C4-2B (cell line): ENCODE results near the gene ZDHHC16.
A peak's percentile ranks its signal among the peaks of the same experiment; 100 is the strongest.
"Not testable (repeated sequence)": the region's sequence is repeated elsewhere in the genome, so short reads cannot be mapped to it uniquely, and the experiment has no call there.

Source experiments
- H3K27ac ChIP-seq: fragments of 450-650 bp; 2 replicates; pipeline ENCODE4 v1.5.1; 2017
- ZFX ChIP-seq: fragments of 450-650 bp; IDR thresholded peaks from 2 replicates; pipeline ENCODE4 v1.6.1; 2017
- TF ChIP-seq, protein P1 (sequence below): fragments of 450-650 bp; conservative IDR thresholded peaks from 2 replicates; pipeline ENCODE4 v1.5.1; 2017; ENCODE audit warnings: mild to moderate bottlenecking

The ZDHHC16 gene

GRCh38 chr10:97407211-97407951 lies 38.6 kb upstream of the ZDHHC16 start:
- no peak overlapping the region for H3K27ac ChIP-seq
- TF ChIP-seq, protein P1, sequence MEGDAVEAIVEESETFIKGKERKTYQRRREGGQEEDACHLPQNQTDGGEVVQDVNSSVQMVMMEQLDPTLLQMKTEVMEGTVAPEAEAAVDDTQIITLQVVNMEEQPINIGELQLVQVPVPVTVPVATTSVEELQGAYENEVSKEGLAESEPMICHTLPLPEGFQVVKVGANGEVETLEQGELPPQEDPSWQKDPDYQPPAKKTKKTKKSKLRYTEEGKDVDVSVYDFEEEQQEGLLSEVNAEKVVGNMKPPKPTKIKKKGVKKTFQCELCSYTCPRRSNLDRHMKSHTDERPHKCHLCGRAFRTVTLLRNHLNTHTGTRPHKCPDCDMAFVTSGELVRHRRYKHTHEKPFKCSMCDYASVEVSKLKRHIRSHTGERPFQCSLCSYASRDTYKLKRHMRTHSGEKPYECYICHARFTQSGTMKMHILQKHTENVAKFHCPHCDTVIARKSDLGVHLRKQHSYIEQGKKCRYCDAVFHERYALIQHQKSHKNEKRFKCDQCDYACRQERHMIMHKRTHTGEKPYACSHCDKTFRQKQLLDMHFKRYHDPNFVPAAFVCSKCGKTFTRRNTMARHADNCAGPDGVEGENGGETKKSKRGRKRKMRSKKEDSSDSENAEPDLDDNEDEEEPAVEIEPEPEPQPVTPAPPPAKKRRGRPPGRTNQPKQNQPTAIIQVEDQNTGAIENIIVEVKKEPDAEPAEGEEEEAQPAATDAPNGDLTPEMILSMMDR, result peak; percentile 93
- no peak for TF ChIP-seq ZFX

GRCh38 chr10:97407952-97408248 lies 38.1 kb upstream of the ZDHHC16 start:
- H3K27ac ChIP-seq, result peak overlapping the region; percentile 15
- TF ChIP-seq, protein P1, result no peak
- TF ChIP-seq ZFX, result no peak

- H3K27ac ChIP-seq, result peak overlapping the region; percentile 15
- TF ChIP-seq, protein P1, result no peak
- TF ChIP-seq ZFX, result no peak
Observed at GRCh38 chr10:97408496-97408992, 37.4 kb upstream of the ZDHHC16 start.

GRCh38 chr10:97411406-97411805 lies 34.6 kb upstream of the ZDHHC16 start:
- H3K27ac ChIP-seq, result no peak overlapping the region
- TF ChIP-seq, protein P1, result no peak
- no peak for TF ChIP-seq ZFX

DNA sequence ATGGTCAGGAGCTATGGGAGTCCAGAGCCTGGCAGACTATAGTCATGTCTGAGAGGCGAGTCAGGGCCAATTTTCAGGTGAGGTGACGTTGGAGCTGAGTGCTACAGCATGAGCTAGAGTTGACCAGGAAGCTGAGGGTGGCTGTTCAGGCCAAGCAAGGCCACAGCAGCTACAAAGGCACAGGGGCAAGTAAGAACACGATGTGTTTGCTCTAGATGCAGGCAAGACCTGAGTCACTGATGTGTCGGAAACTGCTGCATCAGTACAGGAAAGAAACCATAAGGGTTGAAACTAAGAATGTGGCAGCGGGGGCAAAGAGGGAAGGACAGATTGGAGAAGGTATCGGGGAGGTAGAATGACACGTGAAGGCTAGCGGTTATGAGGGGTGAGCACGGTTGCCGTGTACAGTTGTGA lies 33.1 kb upstream of the ZDHHC16 start:
- no peak overlapping the region for H3K27ac ChIP-seq
- TF ChIP-seq, protein P1, result no peak
- TF ChIP-seq ZFX, result no peak

GRCh38 chr10:97416565-97416964 lies 29.4 kb upstream of the ZDHHC16 start:
- no peak overlapping the region for H3K27ac ChIP-seq
- TF ChIP-seq ZFX, result no peak
- TF ChIP-seq, protein P1, result no peak

DNA sequence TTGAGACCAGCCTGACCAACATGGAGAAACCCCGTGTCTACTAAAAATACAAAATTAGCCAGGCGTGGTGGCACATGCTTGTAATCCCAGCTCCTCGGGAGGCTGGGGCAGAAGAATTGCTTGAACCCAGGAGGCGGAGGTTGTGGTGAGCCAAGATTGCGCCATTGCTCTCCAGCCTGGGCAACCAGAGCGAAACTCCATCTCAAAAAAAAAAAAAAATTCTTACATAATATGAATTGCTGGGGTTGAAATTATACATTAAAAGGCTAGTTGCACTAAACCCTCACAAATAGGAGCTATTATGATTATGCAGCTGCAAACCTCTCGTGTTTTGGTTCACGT lies 22.2 kb upstream of the ZDHHC16 start:
- H3K27ac ChIP-seq, result not testable (repeated sequence)
